NCI-H128 (cell line): ENCODE results near the gene RBM33.
"Not testable (repeated sequence)": the region's sequence is repeated elsewhere in the genome, so short reads cannot be mapped to it uniquely, and the experiment has no call there.

Experiments
- DNase-seq: peaks from one replicate; lab custom pipeline; 2025; ENCODE audit not compliant: unreplicated experiment; lab: John Stamatoyannopoulos, UW

RBM33 gene, protein sequence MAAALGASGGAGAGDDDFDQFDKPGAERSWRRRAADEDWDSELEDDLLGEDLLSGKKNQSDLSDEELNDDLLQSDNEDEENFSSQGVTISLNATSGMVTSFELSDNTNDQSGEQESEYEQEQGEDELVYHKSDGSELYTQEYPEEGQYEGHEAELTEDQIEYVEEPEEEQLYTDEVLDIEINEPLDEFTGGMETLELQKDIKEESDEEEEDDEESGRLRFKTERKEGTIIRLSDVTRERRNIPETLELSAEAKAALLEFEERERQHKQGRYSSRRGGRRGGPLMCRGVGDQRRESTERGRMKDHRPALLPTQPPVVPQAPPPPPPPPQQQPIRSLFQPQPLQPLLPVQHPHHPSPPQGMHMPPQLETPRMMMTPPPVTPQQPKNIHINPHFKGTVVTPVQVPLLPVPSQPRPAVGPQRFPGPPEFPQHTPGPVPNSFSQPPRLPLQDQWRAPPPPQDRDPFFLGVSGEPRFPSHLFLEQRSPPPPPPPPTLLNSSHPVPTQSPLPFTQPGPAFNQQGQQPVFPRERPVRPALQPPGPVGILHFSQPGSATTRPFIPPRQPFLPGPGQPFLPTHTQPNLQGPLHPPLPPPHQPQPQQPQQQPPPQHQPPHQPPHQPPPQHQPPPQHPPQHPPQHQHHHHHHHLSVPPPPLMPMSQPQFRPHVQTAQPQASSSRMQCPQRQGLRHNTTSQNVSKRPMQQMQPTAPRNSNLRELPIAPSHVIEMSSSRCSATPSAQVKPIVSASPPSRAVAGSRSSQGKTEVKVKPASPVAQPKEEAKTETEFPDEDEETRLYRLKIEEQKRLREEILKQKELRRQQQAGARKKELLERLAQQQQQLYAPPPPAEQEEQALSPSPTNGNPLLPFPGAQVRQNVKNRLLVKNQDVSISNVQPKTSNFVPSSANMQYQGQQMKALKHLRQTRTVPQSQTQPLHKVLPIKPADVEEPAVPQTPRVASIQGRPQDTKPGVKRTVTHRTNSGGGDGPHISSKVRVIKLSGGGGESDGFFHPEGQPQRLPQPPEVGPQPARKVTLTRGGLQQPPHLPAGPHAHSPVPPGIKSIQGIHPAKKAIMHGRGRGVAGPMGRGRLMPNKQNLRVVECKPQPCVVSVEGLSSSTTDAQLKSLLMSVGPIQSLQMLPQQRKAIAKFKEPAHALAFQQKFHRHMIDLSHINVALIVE

DNA sequence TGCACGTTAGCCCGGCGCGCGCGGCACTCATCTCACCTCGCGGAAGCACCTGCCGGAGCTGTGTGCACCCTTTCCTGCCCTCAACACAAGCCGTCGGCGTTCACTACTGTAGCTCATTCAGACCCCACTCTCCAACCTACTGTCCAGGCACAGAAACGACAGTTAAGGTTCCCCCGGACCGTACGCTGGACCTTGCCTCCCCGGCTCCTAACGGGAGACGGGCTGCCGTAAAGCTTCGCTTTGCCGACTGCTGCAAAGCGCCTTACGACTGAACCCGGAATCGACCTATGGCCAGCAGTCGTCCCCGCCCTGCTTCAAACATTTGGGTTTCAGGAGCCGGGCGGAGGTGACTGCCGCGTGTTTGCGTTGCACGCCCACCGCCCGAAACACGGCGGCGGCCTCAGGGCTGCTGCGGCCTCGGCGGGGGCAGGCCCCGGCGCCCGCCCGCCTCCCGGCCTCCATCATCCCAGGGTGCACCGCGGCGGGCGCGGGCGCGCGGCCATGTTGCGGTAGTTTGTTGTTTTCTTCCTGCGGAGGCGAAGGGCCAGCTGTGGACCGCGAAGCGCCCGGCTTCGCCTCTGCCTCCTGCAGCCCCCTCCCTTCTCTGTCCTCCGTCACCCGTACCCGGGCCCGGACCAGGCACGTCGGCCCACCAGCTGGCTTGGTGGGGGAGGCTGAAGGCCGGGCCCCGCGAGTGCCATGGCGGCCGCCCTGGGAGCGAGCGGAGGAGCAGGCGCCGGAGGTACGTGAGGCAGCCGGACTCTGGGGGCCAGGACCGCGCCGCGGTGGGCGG, at the start of gene RBM33:
RBM33 (plus strand) TSS at position 484 of the 793 bp plus-strand sequence; CDS start at position 700, 216 bp downstream.
- DNase-seq: peak; percentile 53

GRCh38 chr7:155594961-155595366, 49.5 kb upstream of the RBM33 start:
- DNase-seq: no peak

GRCh38 chr7:155597753-155598140, 46.7 kb upstream of the RBM33 start:
- no peak for DNase-seq

- DNase-seq: peak; percentile 65
Observed at GRCh38 chr7:155598810-155599210, 45.7 kb upstream of the RBM33 start.

DNA sequence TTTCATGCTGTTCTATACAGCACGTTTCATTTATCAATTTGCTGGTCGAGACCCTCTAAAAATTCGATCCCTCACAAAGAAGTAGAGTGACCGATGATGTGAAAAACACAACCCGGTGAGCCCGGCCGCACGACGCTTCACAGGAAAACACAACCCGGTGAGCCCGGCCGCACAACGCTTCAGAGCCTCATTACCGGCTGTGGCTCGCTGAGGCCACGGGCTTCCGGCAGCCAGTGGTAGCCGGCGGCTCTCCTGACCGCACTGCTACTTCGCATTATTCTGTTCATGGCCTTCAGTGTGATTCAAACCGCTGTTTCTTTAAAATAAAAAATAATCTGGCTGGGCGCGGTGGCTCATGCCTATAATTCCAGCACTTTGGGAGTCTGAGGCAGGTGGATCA, 42.3 kb upstream of the RBM33 start:
- no peak for DNase-seq

DNA sequence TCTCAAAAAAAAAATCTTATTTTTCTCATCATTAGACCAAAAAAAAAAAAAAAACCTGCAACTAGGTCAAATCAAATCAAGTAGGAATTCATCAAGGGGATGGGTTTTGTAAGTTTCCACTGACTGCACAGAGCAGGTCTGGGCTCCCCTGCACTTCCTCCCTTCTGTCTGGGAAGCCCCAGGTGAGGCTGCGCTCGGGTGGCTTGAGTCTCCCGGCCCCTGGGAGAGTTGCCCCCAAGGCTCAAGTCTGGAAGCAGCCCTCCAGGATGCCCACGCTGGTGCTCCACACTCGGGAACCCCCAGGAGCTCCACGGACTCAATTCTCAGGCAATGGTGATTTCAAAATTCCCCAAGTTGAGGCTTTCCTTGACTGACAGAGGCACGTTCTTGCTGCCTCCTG, 41.7 kb upstream of the RBM33 start:
- DNase-seq: no peak

DNA sequence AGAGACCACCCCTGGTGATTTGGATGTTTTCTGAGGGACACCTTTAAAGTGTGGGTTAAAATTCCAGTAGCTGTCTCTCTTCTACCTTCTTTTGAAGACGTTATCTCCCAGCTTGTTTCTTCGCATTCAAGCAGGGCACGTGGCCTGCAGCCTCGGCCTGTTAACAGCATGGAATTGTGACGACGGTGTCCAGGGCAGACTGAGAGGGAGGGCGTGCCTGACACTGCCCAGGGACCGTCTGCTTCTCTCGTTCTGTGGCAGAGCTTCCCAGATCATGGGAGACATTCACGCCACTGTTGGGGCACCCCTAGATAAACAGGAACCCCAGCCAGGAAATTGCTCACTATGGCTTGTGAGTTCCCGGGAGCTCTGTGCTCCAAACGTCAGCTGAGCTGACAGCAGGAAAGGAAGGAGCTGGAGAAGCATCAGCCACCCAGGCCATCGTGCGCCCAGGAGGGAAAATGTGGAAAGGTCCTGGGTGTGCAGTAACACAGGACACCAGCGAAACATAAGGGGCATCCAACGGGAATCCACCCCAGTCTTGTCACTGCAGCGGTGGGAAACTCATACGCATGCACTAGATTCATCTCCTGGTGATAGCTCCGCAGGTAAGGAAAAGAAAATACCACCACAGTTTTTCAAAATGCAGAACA, 41.1 kb upstream of the RBM33 start:
- DNase-seq: no peak

- DNase-seq: no peak
Observed at GRCh38 chr7:155603858-155604503, 40.5 kb upstream of the RBM33 start.

- DNase-seq: no peak
Observed at GRCh38 chr7:155604504-155604997, 39.9 kb upstream of the RBM33 start.

GRCh38 chr7:155609185-155609584, 35.3 kb upstream of the RBM33 start:
- DNase-seq: no peak

- no peak for DNase-seq
Observed at GRCh38 chr7:155610633-155611193, 33.7 kb upstream of the RBM33 start.

DNA sequence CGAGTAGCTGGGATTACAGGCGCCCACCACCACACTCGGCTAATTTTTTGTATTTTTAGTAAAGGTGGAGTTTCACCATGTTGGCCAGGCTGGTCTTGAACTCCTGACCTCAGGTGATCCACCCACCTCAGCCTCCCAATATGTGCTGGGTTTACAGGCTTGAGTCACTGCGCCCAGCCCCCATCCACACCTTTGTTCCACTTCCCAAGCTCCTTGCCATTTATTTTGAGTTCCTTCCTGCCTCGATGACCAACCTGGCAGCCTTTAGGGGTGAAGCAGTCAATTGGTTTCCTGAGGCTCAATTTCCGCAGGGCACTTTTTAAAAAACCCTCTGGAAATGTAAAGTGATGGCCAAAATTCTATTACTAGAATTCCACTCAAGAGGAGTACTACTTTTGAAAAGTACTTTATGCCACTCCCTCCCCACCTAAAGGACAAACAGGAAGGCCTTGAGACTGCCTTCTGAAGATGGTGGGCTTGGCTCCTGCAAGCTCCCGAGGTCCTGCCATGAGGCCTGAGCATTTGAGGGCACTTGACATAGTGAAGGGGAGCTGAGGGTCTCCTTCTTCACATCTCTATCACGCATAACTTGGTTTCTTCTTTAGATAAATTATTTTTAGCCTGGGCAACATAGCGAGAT, 32.5 kb upstream of the RBM33 start:
- DNase-seq: no peak

DNA sequence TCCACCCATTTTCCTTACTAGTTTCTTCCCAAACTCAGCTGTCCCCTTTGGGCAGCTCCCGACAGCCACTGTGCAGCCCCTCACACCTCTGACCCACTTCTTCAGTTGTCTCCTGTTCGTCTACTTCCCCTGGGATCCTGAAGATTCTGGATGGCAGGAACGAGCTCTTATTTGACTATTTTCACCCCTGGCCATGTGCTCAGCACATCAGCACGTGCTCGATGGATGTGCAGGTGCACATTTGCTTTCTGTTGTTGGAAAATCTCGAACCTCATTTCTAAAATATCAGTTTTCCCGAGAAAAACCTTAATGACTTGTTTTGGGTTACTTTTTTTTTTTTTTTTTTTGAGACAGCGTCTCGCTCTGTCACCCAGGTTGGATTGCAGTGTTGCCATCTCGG, 31.8 kb upstream of the RBM33 start:
- DNase-seq: no peak

DNA sequence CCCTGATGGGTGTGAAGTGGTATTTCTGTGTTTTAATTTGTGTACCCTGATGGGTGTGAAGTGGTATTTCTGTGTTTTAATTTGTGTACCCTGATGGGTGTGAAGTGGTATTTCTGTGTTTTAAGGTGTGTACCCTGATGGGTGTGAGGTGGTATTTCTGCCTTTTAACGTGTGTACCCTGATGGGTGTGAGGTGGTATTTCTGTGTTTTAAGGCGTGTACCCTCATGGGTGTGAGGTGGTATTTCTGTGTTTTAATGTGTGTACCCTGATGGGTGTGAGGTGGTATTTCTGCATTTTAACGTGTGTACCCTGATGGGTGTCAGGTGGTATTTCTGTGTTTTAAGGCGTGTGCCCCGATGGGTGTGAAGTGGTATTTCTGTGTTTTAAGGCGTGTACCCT, 29.4 kb upstream of the RBM33 start:
- not testable (repeated sequence) for DNase-seq

DNA sequence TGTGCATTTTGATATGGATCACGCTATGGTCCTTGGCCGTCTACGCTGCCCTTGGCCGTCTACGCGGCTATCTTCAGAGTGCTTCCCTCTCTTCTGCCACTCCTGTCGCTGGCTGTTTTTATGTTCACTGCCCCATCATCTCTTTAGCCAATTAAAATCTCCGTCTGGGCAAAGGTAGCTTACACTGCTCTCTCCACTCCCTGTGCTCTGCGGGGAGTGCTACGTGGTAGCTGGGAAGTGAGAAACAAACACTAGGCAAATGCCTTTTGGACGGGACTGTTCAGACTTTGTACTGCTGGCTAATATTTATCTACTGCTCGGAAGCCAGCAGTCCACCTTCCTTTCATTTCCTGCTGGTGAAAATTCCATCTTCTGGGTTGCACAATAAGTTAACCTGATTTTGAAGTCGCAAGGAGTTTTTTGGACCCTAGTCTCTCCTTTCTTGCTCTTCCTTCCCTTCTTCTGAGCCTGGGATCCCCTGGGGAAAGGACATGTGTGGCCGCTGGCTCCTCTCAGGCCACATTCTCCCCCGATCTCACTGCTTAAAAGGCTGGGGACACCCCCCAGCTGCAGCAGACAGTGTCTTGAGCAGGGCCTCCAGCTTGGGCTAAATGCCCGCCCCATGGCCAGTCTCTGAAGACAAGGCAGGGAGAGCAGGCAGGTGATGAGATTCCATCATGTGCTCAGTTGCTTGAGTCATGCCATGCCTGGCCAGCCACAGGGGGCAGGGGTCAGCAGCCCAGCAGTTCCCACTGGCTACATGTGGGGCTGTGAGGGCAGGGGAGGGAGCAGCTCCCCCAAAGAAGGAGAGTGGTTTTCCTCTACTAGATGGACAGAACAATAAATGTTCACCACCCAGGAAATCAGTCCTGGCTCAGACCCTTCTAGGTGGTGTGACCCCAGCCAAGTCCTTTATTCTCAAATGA, 25.5 kb upstream of the RBM33 start:
- DNase-seq: no peak

DNA sequence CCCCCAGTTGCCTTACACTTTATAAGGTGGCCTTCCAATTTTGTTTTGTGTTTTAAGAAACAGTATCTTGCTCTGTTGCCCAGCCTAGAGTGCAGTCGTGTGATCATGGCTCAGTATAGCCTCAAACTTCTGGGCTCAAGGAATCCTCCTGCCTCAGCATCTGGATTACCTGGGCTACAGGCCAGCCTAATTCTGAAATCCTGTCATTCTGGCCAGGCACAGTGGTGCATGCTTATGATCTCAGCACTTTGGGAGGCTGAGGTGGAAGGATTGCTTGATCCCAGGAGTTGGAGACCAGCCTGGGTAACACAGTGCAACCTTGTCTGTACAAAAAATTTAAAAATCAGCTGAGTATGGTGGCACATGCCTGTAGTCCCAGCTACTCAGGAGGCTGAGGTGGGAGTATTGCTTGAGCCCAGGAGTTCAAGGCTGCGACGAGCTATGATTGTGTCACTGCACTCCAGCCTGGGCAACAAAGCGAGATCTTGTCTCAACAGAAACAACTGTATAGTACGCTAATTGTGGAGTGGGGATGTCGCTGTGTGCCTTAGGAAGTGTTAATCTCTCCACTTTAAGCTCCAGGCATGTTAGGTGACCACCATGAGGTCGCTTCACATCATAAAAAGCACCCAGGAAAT, 24.7 kb upstream of the RBM33 start:
- no peak for DNase-seq

- no peak for DNase-seq
Observed at GRCh38 chr7:155620497-155620896, 24.0 kb upstream of the RBM33 start.
